Spinal cord (tissue), 10 donors: Measurements from ENCODE around the gene NBEA. TPM values are rescaled to one million over a fixed set of nuclear protein-coding genes. Genes with fewer than 3 reads are reported as not detected.
A peak's percentile ranks its signal among the peaks of the same experiment; 100 is the strongest.

Source experiments
- DNase-seq, 6 donors: peaks; one replicate each; pipeline versions ENCODE4 v3.0.0 to v3.0.0-alpha.2; 2013 to 2015; ENCODE audit warnings: low spot score in 6 of 6, low read depth in 4 of 6
- H3K27ac ChIP-seq: one replicate; pipeline ENCODE4 v1.5.1; 2013; ENCODE audit warnings: low read depth, low read length, control low read depth
- H3K27me3 ChIP-seq: one replicate; pipeline ENCODE4 v1.6.1; 2013; ENCODE audit warnings: low read length; ENCODE audit not compliant: control insufficient read depth, insufficient read depth
- H3K36me3 ChIP-seq: one replicate; pipeline ENCODE4 v1.6.1; 2013; ENCODE audit warnings: low read length; ENCODE audit not compliant: control insufficient read depth, insufficient read depth
- H3K4me1 ChIP-seq: one replicate; pipeline ENCODE4 v1.6.1; 2013; ENCODE audit warnings: low read length; ENCODE audit not compliant: control insufficient read depth, insufficient read depth
- H3K4me3 ChIP-seq: one replicate; pipeline ENCODE4 v1.5.1; 2013; ENCODE audit warnings: low read depth, low read length, control low read depth
- H3K9me3 ChIP-seq: one replicate; pipeline ENCODE4 v1.6.1; 2013; ENCODE audit warnings: low read length; ENCODE audit not compliant: control insufficient read depth, insufficient read depth
- WGBS: methylation state at CpG from one replicate; pipeline ENCODE4 v1.1.5; 2013; ENCODE audit warnings: missing lambda C conversion rate; ENCODE audit not compliant: insufficient coverage; 5-methylcytosine and 5-hydroxymethylcytosine counted together
- polyA plus RNA-seq, 2 donors: library from polyadenylated mRNA; unstranded; fragments of 120-200 nt; gene quantifications; one replicate each; pipeline ENCODE4 v1.2.1, GENCODE V29; 2013; ENCODE audit not compliant: insufficient read length in 2 of 2
- total RNA-seq, 2 donors: library from RNA; depleted of rRNA in 1 of 2; stranded (reverse); fragments of 120-200 nt in 1 of 2; fragments of >200 nt in 1 of 2; gene quantifications; one replicate each; pipeline versions ENCODE4 v1.2.3 to v1.2.4, GENCODE V29; 2013 to 2014
- donor health status: healthy.

Gene NBEA
- total and polyA plus RNA-seq, 4 donors = 39.1 to 136 (median 72.8) TPM

DNA sequence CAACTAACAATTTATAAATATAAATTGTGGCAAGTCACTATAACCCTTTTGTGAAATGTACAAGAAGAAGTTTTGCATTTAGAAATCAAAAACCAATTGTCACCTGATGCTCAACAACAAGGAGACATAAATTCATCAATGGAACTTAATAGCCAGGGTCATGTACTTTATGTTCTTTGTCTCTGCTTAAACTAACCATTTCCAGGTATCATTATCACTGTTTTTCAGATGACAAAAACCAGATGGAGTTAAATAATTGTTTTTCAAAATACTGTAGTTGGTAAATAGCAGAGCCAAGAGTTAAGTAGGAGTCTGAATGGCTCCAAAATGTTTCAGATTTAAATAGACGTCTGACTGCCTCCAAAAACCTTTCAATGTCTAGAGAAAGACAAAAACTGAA, 606.7 kb downstream of the NBEA start:
- Histone ChIP-seq H3K27me3 (no peaks in the 10 kb centered on the region), H3K4me1 (no peaks in the 10 kb centered on the region), H3K36me3 (no peaks in the 10 kb centered on the region), H3K4me3 (no peak overlapping the region), H3K27ac (no peak overlapping the region), H3K9me3 (no peaks in the 10 kb centered on the region)
- DNase-seq = no peak
- no CpG with 5 or more reads among the region's 1 CpG for WGBS

DNA sequence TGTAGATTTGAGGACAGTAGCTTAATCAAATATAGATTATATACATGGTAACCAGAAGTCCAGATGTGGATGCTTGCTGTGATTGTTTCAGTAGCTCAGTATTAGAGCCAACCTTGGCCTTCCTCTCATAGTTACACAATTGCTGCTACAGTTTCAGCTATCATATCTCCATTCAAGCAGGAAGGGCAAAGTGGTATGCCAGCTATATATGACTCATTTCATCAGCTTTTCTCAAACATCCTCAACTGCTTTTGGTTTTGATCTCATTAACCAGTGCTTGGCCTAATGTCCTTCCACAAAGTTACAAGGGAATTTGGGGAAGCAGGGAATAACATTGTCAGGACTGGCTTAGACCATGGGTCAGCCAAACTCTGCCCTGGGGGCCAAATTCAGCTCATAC, 607.4 kb downstream of the NBEA start:
- no peak for DNase-seq
- Histone ChIP-seq H3K4me3 (no peak overlapping the region), H3K9me3 (no peaks in the 10 kb centered on the region), H3K36me3 (no peaks in the 10 kb centered on the region), H3K27me3 (no peaks in the 10 kb centered on the region), H3K27ac (no peak overlapping the region), H3K4me1 (no peaks in the 10 kb centered on the region)

DNA sequence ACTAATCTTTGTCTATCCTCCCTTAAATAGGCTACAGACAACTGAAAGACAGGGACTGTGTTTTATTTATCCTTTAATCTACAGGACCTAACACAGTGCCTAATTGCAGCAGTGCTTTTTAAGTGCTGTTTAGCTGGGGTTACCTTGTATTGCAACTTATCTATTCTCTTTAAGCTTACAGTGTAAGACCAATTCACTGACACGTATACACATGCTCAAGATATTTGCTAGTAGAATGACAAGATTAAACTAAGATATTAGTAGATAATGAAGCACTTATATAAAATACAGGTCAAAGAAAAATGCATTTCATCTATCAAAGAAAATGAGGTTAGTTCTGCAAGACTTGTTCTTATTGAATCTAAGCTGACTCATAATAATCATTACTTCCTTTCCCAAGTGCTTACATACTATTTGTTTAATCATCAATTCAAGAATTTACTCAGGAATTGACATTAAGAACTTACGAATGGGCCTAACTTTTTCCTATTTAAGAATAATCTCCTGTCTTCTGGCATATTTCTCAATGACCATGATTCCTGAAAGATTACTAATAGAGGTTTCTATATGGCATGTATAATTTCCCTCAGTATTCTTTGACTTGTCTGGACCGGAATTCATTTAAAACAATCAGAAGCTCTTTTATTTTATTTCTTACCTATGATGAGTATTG, 610.2 kb downstream of the NBEA start:
- Histone ChIP-seq H3K4me3 (no peak overlapping the region), H3K36me3 (no peaks in the 10 kb centered on the region), H3K27ac (no peak overlapping the region), H3K9me3 (no peaks in the 10 kb centered on the region), H3K4me1 (no peaks in the 10 kb centered on the region), H3K27me3 (no peaks in the 10 kb centered on the region)
- no peak for DNase-seq
- no CpG with 5 or more reads among the region's 3 CpGs for WGBS

DNA sequence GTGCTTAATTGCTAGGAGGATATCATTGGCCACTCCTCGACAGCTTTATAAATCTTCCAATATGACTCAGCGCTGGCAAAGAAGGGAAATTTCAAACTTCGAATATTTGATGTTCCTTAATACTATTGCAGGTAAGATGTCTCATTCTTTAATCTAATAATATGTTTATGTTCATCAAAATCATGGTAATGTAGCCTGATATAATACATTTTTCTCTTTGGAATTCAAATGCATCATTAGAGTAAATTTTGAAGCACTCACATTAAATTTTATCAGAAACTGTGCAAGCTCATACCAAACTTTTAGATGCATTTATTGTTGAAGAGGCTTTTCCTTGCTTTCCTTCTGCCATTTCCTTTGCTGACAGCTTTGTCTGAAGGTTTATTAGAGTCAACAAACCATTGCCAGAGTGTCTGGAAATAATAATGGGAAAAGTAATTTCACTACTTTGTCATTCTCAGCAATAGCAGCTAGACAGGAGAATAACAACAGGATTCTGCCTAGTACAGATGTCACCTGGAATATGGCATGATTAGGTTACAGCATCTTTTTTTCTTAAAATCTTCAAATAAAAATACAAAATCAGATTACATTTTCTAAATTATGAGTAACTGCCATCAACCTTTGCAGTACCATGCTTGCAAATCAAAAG, 613.0 kb downstream of the NBEA start:
- H3K27me3 ChIP-seq = no peaks in the 10 kb centered on the region
- no CpG with 5 or more reads among the region's 3 CpGs for WGBS

DNA sequence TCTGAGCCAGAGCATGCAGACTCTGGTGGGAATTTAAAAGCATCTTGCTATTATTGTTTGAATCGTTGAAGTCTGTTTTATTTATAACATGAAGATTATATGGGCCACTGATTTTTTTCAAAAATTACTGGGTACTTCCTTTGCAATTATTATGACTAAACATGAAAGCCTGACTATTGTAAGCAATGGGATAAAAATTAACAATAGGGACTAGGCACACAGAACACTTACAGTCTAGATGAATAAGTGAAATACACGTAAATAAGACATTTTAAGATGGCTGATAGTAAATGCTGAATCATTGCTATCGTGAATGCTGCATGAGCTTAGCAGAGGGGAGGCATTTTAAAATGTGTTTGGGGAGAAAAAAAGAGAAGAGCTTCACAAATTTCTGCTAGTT, 615.4 kb downstream of the NBEA start:
- H3K4me3 ChIP-seq = no peak overlapping the region
- H3K27me3 ChIP-seq = no peaks in the 10 kb centered on the region
- H3K9me3 ChIP-seq = no peaks in the 10 kb centered on the region
- no peak overlapping the region for H3K27ac ChIP-seq
- DNase-seq = no peak
- H3K36me3 ChIP-seq = no peaks in the 10 kb centered on the region
- no peaks in the 10 kb centered on the region for H3K4me1 ChIP-seq
- WGBS = 100% methylated on average over 1 of the region's 3 CpGs

More for the DNA sequence above, 613.0 kb downstream of the NBEA start:
- H3K4me3 ChIP-seq = no peak overlapping the region
- H3K27ac ChIP-seq = no peak overlapping the region
- H3K4me1 ChIP-seq = no peaks in the 10 kb centered on the region
- H3K9me3 ChIP-seq = no peaks in the 10 kb centered on the region
- DNase-seq = peak in 1 of 6 donors; percentile 27
- H3K36me3 ChIP-seq = no peaks in the 10 kb centered on the region

DNA sequence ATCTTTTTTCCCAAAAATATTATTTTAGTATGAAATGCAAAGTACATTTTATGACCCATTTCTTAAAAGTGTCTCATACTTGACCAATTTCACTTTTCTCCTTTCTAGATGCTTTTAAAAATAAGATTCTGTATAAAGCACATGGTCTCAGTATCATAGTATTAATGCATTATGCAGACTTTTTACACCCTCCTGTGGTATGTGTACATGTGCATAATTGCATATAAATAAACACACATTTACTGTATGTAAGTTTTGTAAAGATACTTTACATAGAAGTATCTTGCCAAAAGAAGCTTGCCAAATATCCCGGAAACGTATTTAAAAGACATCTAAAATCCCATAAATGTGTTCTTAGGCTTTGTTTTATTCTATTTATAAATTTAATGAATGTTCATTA, 619.5 kb downstream of the NBEA start:
- H3K4me3 ChIP-seq = no peak overlapping the region
- no peak overlapping the region for H3K27ac ChIP-seq
- DNase-seq = no peak
- H3K4me1 ChIP-seq = no peaks in the 10 kb centered on the region
- WGBS = no CpG with 5 or more reads among the region's 2 CpGs
- H3K9me3 ChIP-seq = no peaks in the 10 kb centered on the region
- no peaks in the 10 kb centered on the region for H3K36me3 ChIP-seq
- H3K27me3 ChIP-seq = no peaks in the 10 kb centered on the region

DNA sequence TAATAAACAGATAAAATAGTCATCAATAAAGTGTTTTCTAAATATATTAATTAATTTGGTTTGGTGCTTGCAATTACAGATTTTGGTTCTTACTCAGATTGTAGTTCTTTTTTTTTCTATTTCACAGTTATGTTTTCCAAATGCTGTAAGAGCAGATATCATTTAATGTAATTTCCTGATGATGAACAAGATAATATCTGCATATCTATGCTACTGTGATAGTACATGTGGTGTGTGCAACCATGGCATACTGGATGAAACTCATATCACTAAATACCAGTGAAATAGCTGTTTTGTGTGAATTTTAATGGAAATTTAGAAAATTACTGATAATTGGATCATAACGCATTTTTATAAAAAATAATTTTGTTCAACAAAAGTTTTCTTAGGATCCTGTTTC, 623.2 kb downstream of the NBEA start:
- Histone ChIP-seq H3K4me1 (no peaks in the 10 kb centered on the region), H3K27me3 (no peaks in the 10 kb centered on the region), H3K9me3 (no peaks in the 10 kb centered on the region), H3K4me3 (no peak overlapping the region), H3K27ac (no peak overlapping the region), H3K36me3 (no peaks in the 10 kb centered on the region)
- WGBS = no CpG with 5 or more reads among the region's 1 CpG
- DNase-seq = no peak

DNA sequence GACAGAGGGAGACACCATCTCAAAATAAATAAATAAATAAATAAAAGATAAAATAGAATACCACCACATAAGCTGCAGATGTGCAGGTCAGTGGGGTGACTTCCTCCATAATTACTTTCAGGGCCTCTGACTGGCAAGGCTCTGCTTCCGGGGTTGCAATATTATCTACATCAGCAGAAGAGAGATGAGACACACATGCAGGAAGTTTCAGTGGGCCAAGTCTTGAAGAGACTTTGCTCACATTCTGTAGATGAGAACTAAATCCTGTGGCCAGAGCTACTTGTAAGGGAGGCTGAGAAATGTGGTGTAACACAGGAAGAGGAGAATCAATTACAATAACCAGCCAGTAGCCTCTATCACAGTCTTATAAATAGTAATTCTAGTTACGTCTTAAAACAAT, 624.3 kb downstream of the NBEA start:
- Histone ChIP-seq H3K27ac (no peak overlapping the region), H3K9me3 (no peaks in the 10 kb centered on the region), H3K27me3 (no peaks in the 10 kb centered on the region), H3K4me1 (no peaks in the 10 kb centered on the region), H3K4me3 (no peak overlapping the region), H3K36me3 (no peaks in the 10 kb centered on the region)
- no CpG with 5 or more reads among the region's 2 CpGs for WGBS
- no peak for DNase-seq

DNA sequence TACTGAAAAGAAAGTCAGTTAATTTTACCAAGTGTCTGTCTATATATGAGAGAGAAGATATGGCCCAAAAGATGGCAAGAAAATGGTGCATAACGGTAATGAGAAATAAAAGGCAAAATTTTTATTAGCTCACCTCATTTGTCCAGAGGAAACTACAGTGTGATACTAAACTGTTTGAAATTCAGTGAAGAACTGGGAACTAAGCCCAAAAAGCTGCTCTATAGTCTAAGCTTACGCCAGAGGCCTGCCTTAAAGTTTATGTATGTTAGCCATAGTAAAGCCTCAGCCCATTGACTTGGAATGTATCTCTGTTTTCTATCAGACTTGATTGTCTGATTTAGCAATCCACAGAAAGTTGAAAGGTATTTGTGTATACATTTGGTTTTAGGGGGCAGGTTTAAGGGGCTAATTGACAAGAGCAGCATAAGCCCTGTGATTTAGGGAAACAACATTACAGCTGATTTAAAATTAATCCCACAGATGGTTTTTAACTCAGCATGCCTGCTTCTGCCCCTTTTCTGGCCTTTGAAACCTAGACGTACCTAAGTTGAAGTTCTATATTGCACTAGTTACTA, 625.4 kb downstream of the NBEA start:
- DNase-seq = no peak
- no peaks in the 10 kb centered on the region for H3K36me3 ChIP-seq
- H3K9me3 ChIP-seq = no peaks in the 10 kb centered on the region
- no peak overlapping the region for H3K4me3 ChIP-seq
- no peaks in the 10 kb centered on the region for H3K4me1 ChIP-seq
- H3K27me3 ChIP-seq = no peaks in the 10 kb centered on the region
- no CpG with 5 or more reads among the region's 3 CpGs for WGBS
- no peak overlapping the region for H3K27ac ChIP-seq

DNA sequence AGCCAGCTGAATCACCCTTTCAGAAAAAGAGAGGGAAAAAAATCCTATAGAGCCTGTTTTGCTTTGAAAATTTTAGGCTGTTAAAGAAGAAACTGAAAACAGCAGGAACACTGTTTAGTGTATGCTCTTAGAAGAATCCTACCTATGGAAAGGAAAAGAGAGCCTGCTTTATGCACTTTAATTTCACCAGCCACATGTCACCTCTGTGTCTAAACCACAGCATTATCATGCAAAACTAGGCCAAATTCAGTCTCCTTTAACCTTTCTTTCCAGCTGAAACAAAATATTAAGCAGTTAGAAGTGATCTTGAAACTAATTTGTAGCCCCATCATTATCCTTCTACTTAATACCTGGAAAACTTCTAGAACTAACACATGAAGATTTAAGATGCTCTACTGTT, 631.6 kb downstream of the NBEA start:
- H3K27me3 ChIP-seq = no peaks in the 10 kb centered on the region

More for the DNA sequence above, 631.6 kb downstream of the NBEA start:
- Histone ChIP-seq H3K4me1 (no peaks in the 10 kb centered on the region), H3K4me3 (no peak overlapping the region), H3K9me3 (no peaks in the 10 kb centered on the region), H3K27ac (no peak overlapping the region), H3K36me3 (no peaks in the 10 kb centered on the region)
- no peak for DNase-seq
